ENCODE data around the gene FBXL19. TPM values are rescaled to one million over a fixed set of nuclear protein-coding genes. Genes with fewer than 3 reads are reported as not detected.

The FBXL19 gene
- total and polyA plus RNA-seq, 2 of the 8 experiments (the other 6 are each of a cell fraction or from before 2014, with no cell fraction given), result 47.2 to 72.2 TPM

GRCh38 chr16:30982548-30983288 lies 59.3 kb downstream of the FBXL19 start (continued):
- TF ChIP-seq CHD7 (IDR thresholded peaks at IDR 0.05; ENCODE audit: insufficient replicate concordance, low read length) (no peak), BCL11A (IDR thresholded peaks at IDR 0.05; ENCODE audit: low read depth in 2 of 2, low read length in 2 of 2) (no peak), TAF1 (IDR thresholded peaks at IDR 0.05; ENCODE audit: low read depth, low read length) (no peak), EZH2 (IDR thresholded peaks at IDR 0.05; ENCODE audit: low read depth, low read length, severe bottlenecking) (no peak), RAD21 (IDR thresholded peaks at IDR 0.05 in 1 of 2, conservative IDR thresholded peaks at IDR 0.05 in 1 of 2; ENCODE audit: low read depth in 2 of 2, low read length in 2 of 2) (no peak), MAX (IDR thresholded peaks at IDR 0.05) (no peak), CEBPB (IDR thresholded peaks at IDR 0.05; ENCODE audit: low read depth, low read length) (no peak), SRF (IDR thresholded peaks at IDR 0.05; ENCODE audit: low read depth, low read length) (no peak)
- TF ChIP-seq, protein P1, sequence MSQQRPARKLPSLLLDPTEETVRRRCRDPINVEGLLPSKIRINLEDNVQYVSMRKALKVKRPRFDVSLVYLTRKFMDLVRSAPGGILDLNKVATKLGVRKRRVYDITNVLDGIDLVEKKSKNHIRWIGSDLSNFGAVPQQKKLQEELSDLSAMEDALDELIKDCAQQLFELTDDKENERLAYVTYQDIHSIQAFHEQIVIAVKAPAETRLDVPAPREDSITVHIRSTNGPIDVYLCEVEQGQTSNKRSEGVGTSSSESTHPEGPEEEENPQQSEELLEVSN (IDR thresholded peaks at IDR 0.05), result no peak
